Activated CD4-positive, alpha-beta T cell treated with anti-CD3 and anti-CD28 coated beads, Interleukin-2, amount 50 U/mL, for 24 hours (primary cell): ENCODE data around the gene CNNM3.
A peak's percentile ranks its signal among the peaks of the same experiment; 100 is the strongest.
"Not testable (repeated sequence)": the region's sequence is repeated elsewhere in the genome, so short reads cannot be mapped to it uniquely, and the experiment has no call there.

Experiments
- DNase-seq, 2 donors: peaks; one replicate each; pipeline ENCODE4 v3.0.0-alpha.2; 2020; ENCODE audit warnings: low read depth in 1 of 2, low spot score in 1 of 2

Gene CNNM3

DNA sequence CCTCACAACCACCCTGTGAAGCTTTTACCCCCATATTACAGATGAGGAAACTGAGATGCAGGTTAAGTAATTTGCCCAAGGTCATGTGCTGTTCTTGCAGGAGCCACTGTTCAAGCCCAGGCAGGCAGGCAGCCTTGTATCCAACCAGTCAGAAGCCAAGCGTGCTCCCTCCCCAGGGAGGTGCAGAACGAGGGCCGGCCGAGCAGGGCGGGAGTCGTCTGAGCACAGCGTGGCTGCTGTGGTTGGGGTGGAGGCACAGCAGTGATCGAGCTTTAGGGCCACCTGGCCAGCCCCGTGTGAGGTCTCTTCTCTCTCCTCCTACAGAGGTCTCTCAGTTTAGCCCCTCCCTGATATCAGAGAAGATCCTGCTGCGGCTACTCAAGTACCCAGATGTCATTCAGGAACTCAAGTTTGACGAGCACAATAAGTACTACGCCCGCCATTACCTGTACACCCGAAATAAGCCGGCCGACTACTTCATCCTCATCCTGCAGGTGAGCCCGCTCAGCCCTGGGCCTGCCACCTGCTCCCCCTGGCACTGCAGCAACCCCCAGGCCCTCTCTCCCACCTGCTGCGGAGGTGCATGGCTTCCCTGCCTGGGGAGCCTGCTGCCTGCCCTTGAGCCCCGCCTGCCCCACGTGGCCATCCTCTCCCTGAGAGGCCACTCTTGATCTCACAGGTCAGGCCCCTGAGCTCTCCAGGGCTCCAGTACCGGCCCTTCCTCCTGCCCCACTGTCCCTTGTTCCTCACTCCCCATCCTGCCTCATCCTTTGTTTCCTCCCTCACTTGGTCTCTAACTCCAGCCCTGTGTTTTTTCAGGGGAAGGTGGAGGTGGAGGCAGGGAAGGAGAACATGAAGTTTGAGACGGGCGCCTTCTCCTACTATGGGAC is 17.1 kb upstream of the CNNM3 start:
- DNase-seq: no peak

DNA sequence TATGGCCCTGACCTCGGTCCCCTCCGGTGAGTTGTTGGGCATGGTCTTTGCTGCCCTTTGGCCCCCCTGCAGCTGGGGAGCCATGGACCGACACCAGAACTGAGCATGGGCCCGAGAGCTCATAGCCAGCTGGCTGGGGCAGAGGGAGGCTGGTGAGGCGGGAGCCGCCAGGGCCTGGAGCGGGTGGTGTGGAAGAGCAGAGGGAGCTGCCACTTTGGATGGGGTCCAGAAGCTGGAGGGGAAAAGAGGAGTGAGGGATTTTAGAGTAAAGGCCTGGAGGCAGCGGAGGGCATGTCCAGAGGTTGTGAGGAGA is 16.5 kb upstream of the CNNM3 start:
- DNase-seq: no peak

DNA sequence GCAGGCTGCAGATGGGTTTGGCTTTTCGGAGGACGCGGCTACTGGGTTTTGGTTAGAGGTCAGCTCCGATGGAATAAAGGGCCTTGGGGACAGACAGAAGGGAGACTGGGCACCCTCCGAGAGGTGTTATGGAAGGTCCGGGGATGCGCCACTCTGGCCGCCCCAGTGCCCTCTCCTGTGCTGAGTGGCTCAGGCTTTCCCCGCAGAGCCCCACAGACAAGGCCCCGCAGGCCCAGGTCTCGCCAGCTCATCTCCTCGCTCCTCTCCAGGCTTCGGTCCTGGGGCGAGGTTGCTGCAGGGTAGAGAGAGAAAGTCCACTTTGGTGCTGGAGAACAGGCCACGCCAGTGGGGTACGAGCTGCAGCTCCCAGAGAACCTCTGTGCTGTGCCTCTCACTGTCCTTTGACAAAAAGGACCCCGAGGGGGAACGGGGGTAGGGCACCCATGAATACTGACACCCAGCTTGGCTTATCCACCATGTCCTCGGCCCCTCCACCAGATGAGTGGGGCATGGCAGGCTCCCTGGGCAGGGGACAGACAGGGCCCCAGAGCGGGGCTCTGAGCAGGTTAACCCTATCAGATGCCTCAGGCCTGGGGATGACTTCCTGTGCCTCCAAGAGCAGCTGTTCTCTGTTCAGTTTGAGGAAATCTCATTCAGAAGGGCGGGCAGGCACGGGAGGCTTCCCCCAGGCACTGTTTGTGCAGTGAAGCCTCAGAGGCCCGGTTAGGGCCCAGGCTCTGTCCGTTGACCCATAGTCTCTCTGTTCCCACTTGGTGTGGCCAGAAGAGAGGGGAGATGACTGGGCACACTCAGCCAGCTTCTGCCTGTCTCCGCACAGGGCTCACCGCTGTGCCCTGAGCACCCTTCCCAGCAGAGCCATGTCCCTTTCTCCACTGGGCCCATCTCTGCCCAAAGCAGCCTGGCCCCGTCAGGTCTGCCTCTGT is 15.7 kb upstream of the CNNM3 start:
- DNase-seq: no peak

DNA sequence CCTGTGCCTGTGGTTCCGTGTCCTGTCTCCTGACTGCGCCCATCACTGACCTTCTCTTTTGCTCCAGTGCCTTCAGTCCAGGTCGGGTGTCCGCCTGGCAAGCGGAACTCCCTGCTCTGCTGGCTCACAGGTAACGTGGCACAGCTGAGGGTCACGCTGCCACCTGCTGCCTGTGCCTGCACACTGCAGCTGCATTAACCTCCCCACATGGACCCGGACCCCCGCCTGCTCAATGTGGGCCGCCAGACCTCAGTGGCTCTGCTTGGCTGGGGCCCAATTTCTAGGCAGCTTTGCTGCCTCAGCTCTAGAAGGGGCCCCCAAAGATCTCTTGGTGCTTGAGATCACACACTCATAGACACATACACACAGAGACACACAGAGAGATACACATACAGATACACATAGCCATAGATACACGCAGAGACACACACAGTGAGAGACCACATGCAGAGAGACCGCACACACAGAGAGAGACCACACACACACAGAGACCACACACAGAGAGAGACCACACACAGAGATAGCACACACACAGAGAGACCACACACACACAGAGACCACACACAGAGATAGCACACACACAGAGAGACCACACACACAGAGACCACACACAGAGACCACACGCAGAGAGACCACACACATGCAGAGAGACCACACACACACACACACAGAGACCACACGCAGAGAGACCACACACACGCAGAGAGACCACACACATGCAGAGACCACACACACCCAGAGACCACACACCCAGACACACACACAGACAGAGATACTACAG is 14.9 kb upstream of the CNNM3 start:
- DNase-seq: peak; percentile 56 to 58

DNA sequence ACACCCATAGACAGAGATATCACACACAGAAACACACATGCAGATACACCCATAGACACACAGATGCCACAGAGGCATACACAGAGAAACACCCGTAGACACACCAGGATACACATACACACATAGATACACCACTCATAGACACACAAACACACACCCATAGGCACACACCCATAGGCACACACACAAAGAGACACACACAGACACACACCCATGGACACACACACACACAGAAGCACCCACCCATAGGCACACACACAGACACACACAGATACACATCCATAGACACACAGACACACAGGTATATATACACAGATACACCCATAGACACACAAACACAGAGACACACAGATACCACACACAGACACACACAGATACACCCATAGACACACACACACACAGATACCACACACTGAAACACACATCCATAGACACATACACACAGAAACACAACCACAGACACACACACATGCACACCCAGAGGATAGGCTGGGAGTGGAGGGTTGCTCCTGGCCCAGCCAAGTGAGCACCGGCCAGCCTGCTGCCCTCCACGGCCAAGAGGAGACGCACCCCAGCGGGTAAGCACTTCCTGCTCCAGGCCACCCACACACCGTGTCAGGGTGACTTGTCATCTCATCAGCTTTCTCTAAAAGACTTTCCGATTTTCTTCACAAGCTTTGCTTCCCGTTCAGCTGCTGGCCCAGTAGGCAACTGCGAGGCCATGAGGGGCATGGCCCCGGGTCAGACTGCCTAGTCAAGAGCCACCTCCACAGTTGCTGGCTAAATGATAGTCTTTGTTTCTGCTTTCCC is 14.1 kb upstream of the CNNM3 start:
- DNase-seq: no peak

DNA sequence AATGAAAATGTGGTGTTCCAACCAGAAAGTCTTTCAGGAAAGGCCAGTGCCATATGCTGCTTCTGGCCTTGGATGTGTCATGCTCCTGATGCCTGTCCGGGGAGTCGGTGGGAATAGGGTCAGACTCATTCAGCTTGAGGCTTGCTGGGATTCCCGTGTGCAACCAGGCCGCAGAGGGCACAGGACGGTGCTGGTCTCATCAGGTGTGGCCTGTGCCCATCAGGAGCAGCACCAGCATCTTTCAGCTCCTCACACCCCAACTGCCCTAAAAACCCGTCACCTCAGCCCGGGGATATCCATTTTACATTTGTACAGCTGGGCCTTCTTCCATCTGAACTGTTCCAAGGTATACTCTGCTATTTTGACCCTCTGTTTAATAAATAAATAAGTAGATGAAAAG is 13.3 kb upstream of the CNNM3 start:
- no peak for DNase-seq

DNA sequence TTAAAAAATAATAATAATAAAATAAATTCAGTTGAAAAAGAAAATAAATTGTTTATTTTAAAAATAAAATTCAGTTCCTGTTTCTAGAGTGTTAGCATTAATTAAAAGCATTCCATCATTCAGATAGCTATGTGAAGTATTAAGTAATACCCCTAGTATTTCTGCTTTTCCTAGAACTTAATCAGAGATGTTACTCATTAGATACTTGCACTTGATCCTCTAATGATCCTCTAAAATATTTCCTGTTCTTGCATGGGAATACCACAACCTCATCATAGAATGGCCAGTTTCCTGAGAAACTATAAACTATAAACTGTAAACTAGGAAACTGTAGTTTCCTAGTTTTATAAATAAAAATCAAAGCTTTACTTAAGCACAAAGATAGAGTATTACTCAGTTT is 11.1 kb upstream of the CNNM3 start:
- no peak for DNase-seq

DNA sequence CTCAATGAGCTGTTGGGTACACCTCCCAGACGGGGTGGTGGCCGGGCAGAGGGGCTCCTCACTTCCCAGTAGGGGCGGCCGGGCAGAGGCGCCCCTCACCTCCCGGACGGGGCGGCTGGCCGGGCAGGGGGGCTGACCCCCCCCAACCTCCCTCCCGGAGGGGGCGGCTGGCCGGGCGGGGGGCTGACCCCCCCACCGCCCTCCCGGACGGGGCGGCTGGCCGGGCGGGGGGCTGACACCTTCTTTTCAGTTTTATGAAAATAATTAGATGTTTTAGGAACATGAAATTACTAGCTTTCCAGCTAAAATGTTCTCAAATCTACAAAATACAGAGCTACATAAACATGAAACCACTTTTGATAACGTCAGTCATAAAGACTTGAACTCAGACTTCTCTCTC is 10.1 kb upstream of the CNNM3 start:
- not testable (repeated sequence) for DNase-seq

DNA sequence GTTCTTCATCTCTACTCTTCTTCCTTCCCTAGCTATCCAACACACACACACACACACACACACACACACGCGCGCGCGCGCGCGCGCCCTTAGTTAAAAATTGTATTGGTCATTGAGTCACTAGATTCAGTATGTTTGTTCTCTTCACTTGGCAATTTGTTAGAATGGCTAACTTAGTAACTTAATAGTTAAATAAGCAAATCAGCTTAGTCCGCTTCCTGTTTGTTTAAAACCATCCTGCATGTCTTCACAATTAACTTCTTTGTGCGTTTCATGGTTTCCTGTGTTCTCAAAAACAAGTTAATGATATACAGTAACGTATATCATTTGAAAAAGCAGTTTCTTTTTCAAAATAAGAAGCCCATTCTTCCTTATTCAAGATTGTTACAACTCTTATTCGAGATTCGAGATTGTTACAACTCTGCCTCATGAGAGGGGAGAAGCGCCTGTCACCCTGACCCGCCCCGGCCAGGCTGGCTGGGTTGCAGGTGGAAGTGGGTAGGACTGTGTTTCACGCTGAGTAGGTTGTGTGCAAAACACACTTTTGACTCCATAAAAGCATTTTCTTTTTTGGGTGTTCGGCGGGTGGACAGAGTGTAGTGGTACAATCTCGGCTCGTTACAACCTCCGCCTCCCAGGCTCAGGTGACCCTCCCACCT is 9.5 kb upstream of the CNNM3 start:
- DNase-seq: no peak

DNA sequence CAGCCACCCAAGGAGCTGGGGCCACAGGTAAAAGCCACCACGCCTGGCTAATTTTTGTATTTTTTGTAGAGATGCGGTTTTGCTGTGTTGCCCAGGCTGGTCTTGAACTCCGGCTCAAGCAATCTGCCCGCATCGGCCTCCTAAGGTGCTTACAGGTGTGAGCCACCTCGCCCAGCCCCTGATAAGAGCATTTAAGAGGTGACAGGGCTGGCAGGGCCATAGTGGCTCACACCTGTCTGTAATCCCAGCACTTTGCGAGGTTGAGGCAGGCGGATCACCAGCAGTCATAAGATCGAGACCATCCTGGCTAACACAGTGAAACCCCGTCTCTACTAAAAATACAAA is 9.0 kb upstream of the CNNM3 start:
- DNase-seq: no peak

DNA sequence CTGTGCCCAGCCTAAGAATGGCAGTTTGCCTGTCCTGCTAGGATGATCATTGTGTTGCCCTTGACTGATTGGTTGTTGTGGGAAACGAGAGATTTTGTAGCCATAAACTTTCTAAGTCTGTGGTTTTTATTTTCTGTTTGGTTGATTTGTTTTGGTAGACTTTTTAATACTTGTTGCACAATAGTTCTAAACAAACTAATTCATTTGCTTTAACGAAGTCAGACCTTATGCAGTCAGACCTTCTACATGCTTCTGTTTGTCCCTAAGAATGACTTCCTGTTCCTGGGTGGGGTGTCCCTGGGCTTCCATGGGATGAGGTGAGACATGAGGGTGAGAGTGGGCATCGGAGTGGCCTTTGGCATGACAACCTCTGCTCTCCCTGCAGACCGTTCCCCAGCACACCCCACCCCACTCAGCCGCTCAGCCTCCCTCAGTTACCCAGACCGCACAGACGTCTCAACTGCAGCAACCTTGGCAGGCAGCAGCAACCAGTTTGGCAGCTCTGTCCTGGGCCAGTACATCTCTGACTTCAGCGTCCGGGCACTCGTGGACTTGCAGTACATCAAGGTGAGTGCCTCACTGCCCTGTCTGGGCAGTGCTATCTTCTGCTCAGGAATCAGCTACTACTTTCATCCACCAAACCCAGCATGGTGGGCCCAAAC is 7.8 kb upstream of the CNNM3 start:
- no peak for DNase-seq

DNA sequence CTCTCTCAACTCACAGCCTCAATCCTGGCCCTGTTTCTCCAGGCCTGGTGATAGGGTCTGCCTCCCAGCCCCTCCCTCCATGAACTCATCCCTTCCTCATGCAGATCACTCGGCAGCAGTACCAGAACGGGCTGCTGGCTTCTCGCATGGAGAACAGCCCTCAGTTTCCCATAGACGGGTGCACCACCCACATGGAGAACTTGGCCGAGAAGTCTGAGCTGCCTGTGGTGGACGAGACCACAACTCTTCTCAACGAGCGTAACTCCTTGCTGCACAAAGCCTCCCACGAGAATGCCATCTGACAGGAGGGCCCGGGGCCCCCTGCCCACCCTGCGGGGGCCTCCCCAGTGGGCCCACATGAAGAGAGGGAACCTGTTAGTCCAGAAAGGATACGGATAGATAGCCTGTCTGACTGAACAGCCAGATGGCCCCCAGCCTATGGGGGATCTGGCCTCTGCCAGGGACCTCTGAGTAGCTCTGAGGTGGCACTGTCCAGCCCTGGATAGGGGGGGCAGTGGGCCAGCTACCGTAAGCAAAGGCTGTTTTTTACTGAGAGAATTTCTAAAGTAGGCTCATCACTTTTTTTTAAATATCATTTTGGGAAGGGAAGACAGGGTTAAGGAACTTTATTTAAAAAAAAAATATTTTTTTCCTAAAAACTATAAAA is 6.7 kb upstream of the CNNM3 start:
- no peak for DNase-seq

DNA sequence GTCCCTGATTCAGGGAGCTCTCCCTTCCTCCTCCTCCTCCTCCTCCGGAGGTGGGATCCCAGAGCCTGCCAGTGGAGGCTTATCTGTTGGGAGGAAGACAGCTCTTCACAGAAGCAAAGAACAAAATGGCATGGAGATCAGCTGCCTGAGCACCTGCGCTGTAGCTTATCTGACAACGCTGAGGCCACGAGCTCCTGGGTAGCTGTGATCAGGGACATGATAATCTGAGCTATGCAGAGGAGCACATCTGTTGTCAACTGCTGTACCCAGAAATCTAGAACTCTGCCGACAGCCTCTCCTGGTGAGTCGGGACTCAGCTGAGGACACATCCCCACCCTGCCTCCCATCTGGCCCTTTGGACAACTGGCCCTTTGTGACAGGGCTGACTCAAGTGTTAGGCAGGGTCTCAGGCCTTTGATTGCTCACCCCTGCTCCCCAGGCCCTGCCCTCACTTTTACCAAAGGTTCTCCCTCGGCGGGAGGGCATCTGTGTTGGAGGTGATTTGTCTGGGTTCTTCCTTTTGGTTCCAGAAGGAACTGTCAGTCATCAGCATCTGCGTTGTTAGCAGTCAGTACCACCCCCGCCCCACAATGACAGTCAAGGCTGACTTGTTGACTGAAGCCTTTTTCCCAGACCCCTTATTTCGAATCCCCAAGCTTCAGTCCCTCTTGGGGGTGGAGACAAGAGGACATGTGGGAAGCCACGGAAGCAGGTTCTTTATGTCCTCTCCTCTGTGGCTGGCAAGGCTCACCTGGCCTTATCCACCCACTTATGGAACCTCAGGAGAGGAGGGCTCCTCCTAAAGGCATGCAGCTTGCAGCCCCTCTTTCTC is 5.9 kb upstream of the CNNM3 start:
- no peak for DNase-seq

DNA sequence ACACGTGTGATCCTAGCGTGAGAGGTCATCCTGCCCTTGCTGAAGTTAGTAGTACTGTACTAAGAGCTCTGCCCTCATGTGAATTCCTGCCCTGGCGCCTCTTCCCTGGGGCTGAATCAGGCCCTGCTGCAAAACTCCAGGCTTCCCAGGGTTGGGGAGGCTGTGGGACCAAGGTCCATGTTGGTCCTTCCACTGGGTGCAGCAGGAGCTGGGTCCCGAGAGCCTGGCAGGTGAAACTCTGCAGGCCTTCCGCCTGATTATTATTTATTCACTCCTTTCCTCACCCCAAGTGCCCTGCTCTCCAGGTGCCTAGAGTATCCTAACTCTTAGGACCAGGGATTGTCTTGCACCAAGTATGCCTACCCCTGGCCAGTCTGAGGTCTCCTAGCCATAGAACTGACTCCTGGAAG is 5.3 kb upstream of the CNNM3 start:
- no peak for DNase-seq

DNA sequence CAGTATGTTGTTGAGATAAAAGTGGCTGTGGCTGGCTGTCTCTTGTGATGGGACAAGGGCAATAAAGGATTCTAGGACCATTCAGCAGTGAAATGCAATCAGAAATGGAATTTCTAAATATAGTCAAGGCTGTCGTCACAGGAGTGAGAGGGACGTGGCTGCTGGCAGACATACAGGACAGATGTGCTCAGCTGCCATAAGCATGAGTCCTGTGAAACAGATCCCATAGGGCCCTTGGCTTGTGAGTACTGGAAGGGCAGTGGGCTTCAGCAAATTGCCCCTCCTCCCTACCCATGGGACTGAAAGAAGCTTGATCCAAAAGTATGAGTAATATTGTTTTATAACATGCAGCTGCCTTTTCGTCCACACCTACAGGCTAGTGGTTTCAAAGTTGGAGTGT is 4.2 kb upstream of the CNNM3 start:
- no peak for DNase-seq

DNA sequence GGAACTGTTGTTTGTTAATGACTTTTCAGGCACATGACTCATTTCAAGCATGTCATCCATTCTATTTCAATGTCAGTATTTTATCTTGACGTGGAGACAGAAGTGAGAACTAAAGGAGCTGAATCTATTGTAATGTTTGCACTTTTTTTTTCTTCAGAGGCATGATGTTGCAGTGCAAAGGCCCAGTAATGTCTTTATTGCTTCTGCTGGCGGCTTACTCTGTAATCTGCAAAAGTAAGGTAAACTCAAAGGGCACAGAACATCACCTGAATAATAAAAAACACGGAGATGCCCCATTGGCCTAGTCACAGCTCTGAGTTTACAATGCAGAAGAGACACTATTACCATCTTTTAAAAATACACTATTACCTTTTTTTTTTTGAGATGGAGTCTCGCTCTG is 2.4 kb upstream of the CNNM3 start:
- no peak for DNase-seq

DNA sequence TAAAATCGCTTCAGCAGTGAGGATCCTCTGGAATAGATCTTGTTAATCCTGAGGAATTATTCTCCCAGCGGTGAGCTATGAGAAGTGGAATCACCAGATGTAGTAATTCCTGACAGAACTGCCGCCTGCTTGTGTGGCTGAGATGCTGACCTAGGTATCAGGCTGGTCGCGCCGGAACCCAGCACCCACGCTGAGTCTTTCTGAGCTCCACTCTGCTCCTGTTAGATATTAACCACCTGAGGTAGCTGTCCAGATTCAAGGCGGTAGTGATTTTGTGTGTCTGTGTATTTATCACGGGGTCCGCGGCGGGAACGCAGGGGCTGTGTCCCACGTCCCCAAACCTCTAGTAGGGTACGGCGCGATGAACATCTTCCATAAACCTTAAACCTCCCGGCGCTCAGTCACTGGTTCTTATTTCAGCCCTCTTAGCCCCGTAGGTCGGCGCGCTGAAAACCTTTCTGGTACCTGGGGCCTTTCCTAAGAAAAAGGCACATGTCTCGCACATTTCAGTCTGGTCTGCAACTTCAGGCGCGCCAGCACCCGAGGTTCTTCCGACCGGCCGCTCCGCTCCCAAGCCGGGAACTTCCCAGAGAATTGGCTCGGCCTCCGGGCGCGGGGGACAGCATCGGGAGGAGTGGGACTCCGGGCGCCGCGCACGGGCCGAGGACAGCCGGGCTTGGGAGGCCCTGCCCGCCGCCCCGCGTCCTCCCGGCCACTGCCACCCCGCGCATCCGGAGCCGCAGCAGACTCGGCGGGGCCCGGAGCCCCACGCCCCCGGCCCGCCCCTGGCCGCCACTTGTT is 542 bp upstream of the CNNM3 start:
- DNase-seq: no peak
